GM12872 (cell line): ENCODE results near the gene TCERG1L.

Experiments used
- TF ChIP-seq, protein P1 (sequence below): IDR thresholded peaks from 3 replicates; pipeline ENCODE4 v1.5.1; 2011; ENCODE audit warnings: low read depth, mild to moderate bottlenecking, low read length, moderate library complexity; ENCODE audit not compliant: insufficient read depth

TCERG1L gene

DNA sequence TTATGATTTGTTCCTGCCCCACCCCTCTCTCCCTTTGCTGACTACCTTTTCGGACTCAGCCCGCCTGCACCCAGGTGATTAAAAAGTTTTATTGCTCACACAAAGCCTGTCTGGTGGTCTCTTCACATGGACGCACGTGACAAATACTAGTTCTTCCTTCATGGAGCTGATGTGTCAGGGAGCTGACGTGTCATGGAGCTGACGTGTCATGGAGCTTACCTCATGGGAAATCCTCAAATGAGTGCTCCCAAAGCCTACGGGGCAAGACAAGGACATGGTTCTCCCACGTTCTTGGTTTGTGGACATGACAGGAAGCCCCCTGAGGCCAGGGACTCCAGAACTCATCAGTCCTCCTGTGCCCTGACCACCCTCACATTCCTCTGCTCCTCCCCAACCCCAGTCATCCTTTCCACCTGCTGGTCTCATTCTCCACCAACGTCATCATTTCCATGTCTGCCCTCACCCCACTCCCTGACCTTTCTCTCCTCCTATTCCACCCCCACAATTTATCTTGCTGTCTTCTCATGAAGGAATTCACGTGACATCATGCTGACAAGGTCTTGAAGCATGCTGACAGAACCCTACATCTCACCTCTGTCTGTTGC lies 261.3 kb downstream of the TCERG1L start:
- TF ChIP-seq, protein P1, sequence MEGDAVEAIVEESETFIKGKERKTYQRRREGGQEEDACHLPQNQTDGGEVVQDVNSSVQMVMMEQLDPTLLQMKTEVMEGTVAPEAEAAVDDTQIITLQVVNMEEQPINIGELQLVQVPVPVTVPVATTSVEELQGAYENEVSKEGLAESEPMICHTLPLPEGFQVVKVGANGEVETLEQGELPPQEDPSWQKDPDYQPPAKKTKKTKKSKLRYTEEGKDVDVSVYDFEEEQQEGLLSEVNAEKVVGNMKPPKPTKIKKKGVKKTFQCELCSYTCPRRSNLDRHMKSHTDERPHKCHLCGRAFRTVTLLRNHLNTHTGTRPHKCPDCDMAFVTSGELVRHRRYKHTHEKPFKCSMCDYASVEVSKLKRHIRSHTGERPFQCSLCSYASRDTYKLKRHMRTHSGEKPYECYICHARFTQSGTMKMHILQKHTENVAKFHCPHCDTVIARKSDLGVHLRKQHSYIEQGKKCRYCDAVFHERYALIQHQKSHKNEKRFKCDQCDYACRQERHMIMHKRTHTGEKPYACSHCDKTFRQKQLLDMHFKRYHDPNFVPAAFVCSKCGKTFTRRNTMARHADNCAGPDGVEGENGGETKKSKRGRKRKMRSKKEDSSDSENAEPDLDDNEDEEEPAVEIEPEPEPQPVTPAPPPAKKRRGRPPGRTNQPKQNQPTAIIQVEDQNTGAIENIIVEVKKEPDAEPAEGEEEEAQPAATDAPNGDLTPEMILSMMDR = no peak

DNA sequence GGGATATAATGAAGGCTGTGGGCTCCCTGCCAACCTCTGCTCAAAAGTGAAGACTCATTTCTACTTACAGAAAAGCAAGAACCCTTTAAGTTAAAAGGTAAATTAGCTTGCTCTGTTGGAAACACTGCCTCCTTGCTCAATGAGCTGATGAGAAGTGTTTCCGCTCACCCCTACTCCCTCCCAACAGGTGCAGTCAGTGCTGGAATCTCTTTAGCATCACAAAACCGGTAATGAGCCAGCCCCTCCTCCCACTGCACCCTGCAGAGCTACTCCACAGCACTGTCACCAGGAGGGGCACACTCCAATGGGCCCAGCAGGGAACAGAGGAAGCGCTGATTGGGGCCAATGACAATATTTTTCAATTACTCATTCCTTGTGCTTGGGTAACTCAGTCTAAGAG lies 262.5 kb downstream of the TCERG1L start:
- TF ChIP-seq, protein P1 = no peak

DNA sequence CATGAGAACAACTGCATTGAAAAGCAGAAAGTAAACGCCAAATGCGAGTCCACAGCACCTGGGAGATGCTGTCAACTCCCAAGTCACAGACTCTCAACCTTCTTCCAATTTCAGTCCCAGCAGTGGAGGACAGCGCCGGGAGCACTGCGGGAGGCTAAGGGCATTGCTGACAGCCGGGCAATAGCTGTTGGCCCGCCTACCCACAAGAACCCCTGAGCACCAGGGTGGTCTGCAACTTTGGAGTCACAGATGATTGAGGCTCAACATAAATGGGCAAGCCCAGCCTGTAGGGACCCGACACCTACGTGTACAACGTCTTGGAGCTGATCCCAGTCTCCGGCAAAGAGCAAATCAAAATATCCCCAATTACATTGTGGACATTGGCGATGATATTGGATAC lies 262.9 kb downstream of the TCERG1L start:
- TF ChIP-seq, protein P1 = no peak

DNA sequence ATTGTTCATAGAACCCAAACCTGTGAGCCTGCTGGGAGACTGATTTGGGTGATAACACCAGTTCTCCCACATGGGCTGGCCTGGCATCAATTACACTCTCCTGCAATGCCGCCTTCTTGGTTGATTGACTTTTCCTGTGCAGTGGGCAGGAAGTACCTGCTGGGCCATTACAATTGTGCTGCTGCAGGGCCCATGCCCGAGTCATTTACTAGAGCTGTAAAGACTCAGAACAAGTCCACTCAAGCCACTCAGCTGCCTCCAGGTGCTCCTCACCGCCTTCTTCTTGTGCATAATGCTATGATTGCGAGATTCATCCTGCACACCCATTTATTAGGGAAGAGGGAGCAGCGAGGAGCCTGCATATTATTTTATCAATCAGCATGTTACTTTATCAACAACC lies 264.0 kb downstream of the TCERG1L start:
- TF ChIP-seq, protein P1 = no peak

DNA sequence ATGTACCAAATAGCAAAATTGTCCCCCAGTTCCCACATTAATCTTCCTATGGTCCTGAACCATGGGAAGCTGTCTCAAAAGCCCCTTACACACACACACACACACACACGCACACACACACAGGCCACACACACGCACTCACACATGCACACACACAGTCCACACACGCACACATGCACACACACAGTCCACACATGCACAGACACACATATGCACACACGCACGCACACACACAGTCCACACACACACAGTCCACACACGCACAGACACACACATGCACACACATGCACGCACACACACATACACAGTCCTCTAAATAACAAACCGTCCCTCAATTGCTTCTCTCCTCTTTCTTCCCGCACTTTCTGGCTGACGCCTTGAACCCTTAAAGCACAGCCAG lies 265.3 kb downstream of the TCERG1L start:
- TF ChIP-seq, protein P1 = no peak

DNA sequence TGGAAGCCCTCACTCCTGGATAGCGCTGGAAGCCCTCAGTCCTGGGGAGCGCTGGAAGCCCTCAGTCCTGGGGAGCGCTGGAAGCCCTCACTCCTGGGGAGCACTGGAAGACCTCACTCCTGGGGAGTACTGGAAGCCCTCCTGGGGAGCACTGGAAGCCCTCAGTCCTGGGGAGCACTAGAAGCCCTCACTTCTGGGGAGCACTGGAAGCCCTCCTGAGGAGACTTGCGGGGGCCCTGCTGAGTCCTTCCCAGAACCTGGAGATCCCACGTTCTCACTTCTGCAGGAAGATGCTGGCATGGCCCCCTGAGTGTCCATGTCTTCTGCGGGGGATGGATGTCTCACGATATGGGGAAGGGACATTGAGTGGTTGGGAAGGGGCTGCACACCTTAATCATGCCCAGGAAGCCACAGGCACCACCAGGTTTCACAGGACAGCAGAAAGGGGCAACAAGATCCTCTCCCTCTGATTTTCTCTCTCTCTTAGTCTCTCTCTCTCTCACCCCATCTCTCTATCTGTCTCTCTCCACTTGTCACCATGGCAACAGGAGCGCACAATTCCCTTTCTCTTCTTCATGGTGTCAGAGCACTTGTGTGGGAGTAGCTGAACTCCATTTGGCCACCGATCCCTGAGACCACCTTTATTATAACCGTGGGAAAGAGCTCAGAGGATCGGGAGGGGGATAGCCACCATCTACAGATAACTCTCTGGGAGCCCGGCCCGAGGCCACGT lies 267.0 kb downstream of the TCERG1L start:
- TF ChIP-seq, protein P1 = no peak

DNA sequence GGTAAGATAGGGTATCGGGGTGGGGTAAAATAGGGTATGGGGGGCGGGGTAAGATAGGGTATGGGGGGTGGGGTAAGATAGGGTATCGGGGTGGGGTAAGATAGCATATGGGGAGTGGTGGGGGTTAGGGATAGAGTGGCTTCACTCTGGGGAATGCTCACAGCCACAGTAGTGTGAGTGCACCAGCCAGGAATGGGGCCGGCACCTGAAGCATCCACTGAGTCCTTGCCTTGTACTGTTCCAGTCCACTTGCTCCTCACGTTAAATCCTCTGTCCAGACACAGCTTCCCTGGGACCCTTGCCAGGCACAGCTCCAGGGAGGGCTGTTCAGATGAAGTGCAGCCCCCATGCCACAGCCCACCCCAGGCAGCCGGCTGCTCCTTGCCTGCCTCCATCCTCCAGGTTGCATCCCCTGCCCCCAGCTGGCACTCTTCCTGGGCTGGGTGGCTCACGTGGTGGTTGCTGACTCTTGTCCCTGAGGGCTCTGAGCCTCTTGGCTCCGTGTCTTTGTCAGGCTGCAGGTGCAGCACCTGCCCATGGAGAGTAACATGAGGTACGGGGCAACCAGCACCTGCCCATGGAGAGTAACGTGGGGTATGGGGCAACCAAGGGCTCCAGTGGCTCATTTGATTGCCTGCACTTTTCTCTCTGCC lies 268.4 kb downstream of the TCERG1L start:
- TF ChIP-seq, protein P1 = no peak
